Measurements from ENCODE around the gene TPRG1L. TPM values are rescaled to one million over a fixed set of nuclear protein-coding genes. Genes with fewer than 3 reads are reported as not detected.
"Not testable (repeated sequence)": the region's sequence is repeated elsewhere in the genome, so short reads cannot be mapped to it uniquely, and the experiment has no call there.

The TPRG1L gene
- total RNA-seq, 3 donors from 2014 or later (not counting 1 experiment from before 2014, with no cell fraction given): 36.2 to 46.7 (median 37.9) TPM

- DNase-seq (no peak), ATAC-seq (no peak)
- no peak overlapping the region for H3K4me3 Mint-ChIP-seq
- no peaks in the 10 kb centered on the region for H3K27me3 Mint-ChIP-seq (ENCODE audit: low read depth in 2 of 2)
- no peaks in the 10 kb centered on the region for H3K4me1 ChIP-seq (ENCODE audit: control insufficient read depth, insufficient read depth, low read length)
- H3K36me3 Mint-ChIP-seq: no peaks in the 10 kb centered on the region
- intact Hi-C loops (cut with micrococcal nuclease): no loop called here
- no peak overlapping the region for H3K27ac ChIP-seq (ENCODE audit: low read length)
- H3K27me3 ChIP-seq (ENCODE audit: control insufficient read depth, insufficient read depth, low read length): no peaks in the 10 kb centered on the region
- H3K4me1 Mint-ChIP-seq: no peaks in the 10 kb centered on the region
- no peak overlapping the region for H3K4me3 ChIP-seq (ENCODE audit: low read length)
- H3K27ac Mint-ChIP-seq: no peak overlapping the region
- H3K9me3 Mint-ChIP-seq: no peaks in the 10 kb centered on the region
- TF ChIP-seq CTCF (IDR thresholded peaks at IDR 0.05): no peak
- H3K36me3 ChIP-seq (ENCODE audit: control insufficient read depth, insufficient read depth, low read length): no peaks in the 10 kb centered on the region
- no peaks in the 10 kb centered on the region for H3K9me3 ChIP-seq (ENCODE audit: control insufficient read depth, insufficient read depth, low read length)
- 90% methylated on average over 16 of the region's 16 CpGs for whole genome bisulfite sequencing (ENCODE audit: insufficient coverage)
Measured at GRCh38 chr1:3579626-3580025, 45.2 kb upstream of the TPRG1L start.

- WGBS (ENCODE audit: insufficient coverage): 66% methylated on average over 8 of the region's 9 CpGs
- intact Hi-C loops (cut with micrococcal nuclease): no loop called here
- Histone ChIP-seq H3K36me3 (ENCODE audit: control insufficient read depth, insufficient read depth, low read length) (no peaks in the 10 kb centered on the region), H3K9me3 (ENCODE audit: control insufficient read depth, insufficient read depth, low read length) (no peaks in the 10 kb centered on the region), H3K27me3 (ENCODE audit: control insufficient read depth, insufficient read depth, low read length) (no peaks in the 10 kb centered on the region), H3K4me1 (ENCODE audit: control insufficient read depth, insufficient read depth, low read length) (no peaks in the 10 kb centered on the region), H3K27ac (ENCODE audit: low read length) (no peak overlapping the region), H3K4me3 (ENCODE audit: low read length) (no peak overlapping the region)
- no peak for TF ChIP-seq CTCF (IDR thresholded peaks at IDR 0.05)
- no peak for DNase-seq
- no peak overlapping the region for H3K27ac Mint-ChIP-seq
- no peak overlapping the region for H3K4me3 Mint-ChIP-seq
- H3K9me3 Mint-ChIP-seq: no peaks in the 10 kb centered on the region
- no peaks in the 10 kb centered on the region for H3K4me1 Mint-ChIP-seq
- H3K27me3 Mint-ChIP-seq (ENCODE audit: low read depth in 2 of 2): no peaks in the 10 kb centered on the region
- ATAC-seq: no peak
- H3K36me3 Mint-ChIP-seq: no peaks in the 10 kb centered on the region
Measured at GRCh38 chr1:3580231-3580630, 44.6 kb upstream of the TPRG1L start.

GRCh38 chr1:3581296-3582036, 43.3 kb upstream of the TPRG1L start:
- no peaks in the 10 kb centered on the region for H3K4me1 Mint-ChIP-seq
- H3K4me3 Mint-ChIP-seq: no peak overlapping the region
- Histone ChIP-seq H3K4me3 (ENCODE audit: low read length) (no peak overlapping the region), H3K4me1 (ENCODE audit: control insufficient read depth, insufficient read depth, low read length) (no peaks in the 10 kb centered on the region), H3K27ac (ENCODE audit: low read length) (no peak overlapping the region), H3K36me3 (ENCODE audit: control insufficient read depth, insufficient read depth, low read length) (no peaks in the 10 kb centered on the region), H3K9me3 (ENCODE audit: control insufficient read depth, insufficient read depth, low read length) (no peaks in the 10 kb centered on the region), H3K27me3 (ENCODE audit: control insufficient read depth, insufficient read depth, low read length) (no peaks in the 10 kb centered on the region)
- no peaks in the 10 kb centered on the region for H3K27me3 Mint-ChIP-seq (ENCODE audit: low read depth in 2 of 2)
- H3K9me3 Mint-ChIP-seq: no peaks in the 10 kb centered on the region
- intact Hi-C loops (cut with micrococcal nuclease): no loop called here
- DNase-seq: no peak
- H3K36me3 Mint-ChIP-seq: no peaks in the 10 kb centered on the region
- no peak for ATAC-seq
- WGBS (ENCODE audit: insufficient coverage): 77% methylated on average over 16 of the region's 16 CpGs
- TF ChIP-seq CTCF (IDR thresholded peaks at IDR 0.05): no peak
- H3K27ac Mint-ChIP-seq: no peak overlapping the region

GRCh38 chr1:3583751-3584150, 41.1 kb upstream of the TPRG1L start:
- H3K36me3 Mint-ChIP-seq; H3K4me1 ChIP-seq (ENCODE audit: control insufficient read depth, insufficient read depth, low read length); H3K27me3 Mint-ChIP-seq (ENCODE audit: low read depth in 2 of 2); H3K4me1 Mint-ChIP-seq; ATAC-seq; H3K4me3 ChIP-seq (ENCODE audit: low read length); H3K9me3 ChIP-seq (ENCODE audit: control insufficient read depth, insufficient read depth, low read length); intact Hi-C loops (cut with micrococcal nuclease); H3K27ac Mint-ChIP-seq; H3K9me3 Mint-ChIP-seq; H3K4me3 Mint-ChIP-seq; DNase-seq; H3K27ac ChIP-seq (ENCODE audit: low read length); H3K36me3 ChIP-seq (ENCODE audit: control insufficient read depth, insufficient read depth, low read length); H3K27me3 ChIP-seq (ENCODE audit: control insufficient read depth, insufficient read depth, low read length): not testable (repeated sequence)
- 86% methylated on average over 17 of the region's 21 CpGs for WGBS (ENCODE audit: insufficient coverage)

Data from natural killer cell (primary cell).